CD4-positive, alpha-beta T cell treated with Interleukin-2 at 100 ng/mL for 4 hours (primary cell): ENCODE data around the gene SBK2.
"Not testable (repeated sequence)": the region's sequence is repeated elsewhere in the genome, so short reads cannot be mapped to it uniquely, and the experiment has no call there.

Experiments used
- DNase-seq: peaks from one replicate; pipeline ENCODE4 v3.0.0-alpha.2; 2020; ENCODE audit warnings: low spot score

SBK2 gene

GRCh38 chr19:55536951-55537740 lies at the start of gene SBK2:
Gene SBK2, minus strand, starts transcription at chr19:55537133. Its CDS starts 839 bp downstream, at chr19:55536294.
- DNase-seq: no peak

DNA sequence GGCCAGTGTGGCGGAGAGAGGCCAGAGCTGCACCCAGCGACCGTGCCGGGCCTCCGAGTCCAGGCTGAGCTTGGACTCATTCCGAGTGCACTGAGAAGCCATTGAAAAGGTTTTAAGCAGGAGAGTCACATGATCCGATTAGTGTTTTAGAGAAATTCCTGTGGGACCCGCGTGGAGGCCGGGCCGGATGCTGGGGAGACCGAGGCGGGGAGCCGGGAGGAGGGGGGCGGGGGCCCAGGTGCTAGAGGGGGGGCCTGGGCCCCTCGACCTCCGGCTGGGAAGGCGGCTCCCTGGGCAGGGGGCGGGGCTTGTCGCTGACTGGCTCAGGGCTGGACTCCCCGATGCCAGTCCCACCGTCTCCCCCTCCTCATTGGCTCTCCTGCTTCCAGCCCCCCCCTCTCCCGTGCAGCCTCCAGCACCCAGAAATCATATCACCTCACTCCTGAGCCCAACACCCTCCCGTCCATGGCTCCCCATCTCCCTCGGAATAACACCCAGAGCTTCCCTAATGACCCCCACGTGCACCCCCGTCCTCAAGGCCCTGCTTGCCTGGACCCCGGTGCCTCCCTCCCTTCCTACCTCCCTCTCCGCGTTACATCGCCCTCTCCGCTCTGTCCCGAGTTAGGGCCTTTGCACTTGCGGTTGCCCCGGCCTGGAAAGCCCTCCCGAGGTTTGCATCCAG lies 48.9 kb upstream of the SBK2 start:
- no peak for DNase-seq

GRCh38 chr19:55584871-55585270 lies 47.9 kb upstream of the SBK2 start:
- no peak for DNase-seq

DNA sequence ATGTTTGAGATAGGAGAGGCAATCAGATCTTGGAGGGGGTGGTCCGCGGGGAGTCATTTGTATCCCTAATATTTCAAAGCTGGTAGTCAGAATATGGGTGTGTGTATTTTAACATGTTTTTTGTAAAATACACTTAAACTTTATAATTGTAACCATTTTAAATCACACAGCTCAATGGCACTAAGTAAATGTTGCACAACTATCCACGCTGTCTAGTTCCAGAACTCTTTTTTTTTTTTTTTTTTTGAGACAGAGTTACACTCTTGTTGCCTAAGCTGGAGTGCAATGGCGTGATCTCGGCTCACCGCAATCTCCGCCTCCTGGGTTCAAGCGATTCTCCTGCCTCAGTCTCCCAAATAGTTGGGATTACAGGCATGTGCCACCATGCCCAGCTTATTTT lies 47.0 kb upstream of the SBK2 start:
- DNase-seq: not testable (repeated sequence)

GRCh38 chr19:55582284-55582683 lies 45.4 kb upstream of the SBK2 start:
- DNase-seq: not testable (repeated sequence)

DNA sequence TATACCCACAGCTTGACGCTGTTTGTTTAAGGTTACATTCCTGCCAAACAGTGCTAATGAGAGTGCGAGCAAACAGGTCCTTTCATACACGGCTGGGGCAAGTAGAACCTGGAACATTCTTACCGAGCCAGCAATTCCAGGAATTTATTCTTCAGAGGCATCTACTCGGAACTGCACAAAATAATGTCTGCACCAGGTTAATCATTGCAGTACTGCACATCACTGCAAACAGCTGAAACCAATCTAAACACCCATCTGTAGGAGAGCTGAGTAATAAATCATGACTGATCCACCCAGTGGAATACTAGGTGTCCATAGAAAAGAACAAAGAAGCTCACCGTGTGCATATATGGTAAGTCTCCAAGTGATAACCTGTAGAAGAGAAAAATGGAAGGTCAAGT lies 44.9 kb upstream of the SBK2 start:
- no peak for DNase-seq

GRCh38 chr19:55581145-55581822 lies 44.4 kb upstream of the SBK2 start:
- no peak for DNase-seq

DNA sequence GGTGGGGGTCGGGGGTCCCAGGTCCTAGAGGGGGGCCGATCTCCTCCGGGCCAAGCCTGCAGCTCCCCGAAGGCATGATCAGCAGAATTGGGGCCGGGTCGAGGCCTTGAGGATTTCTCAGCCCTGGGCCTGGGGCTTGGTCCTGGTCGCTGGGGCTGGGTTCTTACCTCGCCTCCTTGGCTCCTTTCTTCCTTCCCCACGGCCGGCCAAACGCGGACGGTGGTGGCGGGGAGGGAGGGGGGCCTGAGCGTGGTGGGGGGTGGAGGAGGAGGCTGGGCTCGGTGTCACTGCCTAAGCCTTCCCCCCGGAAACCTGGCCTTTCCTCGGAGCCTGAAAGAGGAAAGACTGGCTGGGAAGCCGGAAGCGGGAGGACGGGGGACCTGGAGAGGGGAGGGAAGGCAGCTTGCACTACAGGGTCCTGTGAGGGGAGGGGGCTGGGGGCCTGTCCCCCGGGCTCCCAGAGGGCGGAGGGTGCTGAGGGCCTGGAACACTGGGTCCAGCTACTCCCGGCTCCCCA lies 43.8 kb upstream of the SBK2 start, which contains the start of gene ZNF579:
ZNF579 (minus strand) TSS at position 221 of the 517 bp plus-strand sequence. CDS start 1,209 bp downstream, outside the sequence.
- DNase-seq: peak; percentile 76

- no peak for DNase-seq
Observed at GRCh38 chr19:55579766-55580621, 43.1 kb upstream of the SBK2 start.

DNA sequence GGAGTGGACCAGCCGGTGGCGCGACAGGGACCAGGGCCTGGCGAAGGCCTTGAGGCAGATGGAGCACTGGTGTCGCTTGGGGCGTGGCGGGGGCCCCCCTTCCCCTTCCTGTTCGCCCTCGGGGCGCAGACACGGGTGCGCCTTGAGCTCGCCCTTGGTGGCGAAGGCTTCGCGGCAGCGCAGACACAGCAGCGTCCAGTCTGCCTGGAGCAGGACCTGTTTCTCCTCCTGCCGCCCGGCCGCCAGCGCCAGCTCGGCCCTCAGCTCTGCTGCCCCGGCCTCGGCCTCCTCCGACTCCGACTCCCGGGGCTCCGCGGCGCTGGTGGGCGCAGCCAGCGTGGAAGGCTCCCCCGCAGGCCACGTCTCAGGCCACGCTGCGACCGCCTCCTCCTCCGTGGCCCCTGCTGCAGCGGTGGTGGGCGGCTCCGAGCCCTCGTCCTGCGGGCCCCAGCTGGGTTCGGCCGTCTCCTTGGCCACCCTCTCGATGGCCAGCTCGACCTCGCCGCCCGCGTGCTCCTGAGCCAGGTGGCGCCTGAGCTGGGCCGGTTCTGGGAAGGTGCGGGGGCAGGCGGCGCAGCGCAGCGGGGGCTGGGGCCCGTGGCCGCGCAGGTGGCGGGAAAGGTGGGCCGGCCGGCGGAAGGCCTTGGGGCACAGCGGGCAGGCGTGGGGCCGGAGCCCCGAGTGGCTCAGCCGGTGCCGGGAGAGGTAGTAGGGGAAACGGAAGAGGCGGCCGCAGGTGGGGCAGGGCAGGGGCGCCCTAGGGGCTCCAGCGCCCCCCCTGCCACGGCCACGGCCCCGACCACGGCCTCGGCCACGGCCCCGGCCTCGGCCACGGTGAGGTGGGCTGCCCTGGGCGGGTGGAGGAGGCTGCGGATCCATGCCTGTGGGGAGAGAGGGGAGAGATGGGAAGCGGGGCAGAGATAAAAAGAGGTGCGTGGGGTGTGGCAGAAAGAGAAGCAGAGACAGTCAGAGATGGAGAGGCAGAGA lies 42.1 kb upstream of the SBK2 start:
- no peak for DNase-seq

DNA sequence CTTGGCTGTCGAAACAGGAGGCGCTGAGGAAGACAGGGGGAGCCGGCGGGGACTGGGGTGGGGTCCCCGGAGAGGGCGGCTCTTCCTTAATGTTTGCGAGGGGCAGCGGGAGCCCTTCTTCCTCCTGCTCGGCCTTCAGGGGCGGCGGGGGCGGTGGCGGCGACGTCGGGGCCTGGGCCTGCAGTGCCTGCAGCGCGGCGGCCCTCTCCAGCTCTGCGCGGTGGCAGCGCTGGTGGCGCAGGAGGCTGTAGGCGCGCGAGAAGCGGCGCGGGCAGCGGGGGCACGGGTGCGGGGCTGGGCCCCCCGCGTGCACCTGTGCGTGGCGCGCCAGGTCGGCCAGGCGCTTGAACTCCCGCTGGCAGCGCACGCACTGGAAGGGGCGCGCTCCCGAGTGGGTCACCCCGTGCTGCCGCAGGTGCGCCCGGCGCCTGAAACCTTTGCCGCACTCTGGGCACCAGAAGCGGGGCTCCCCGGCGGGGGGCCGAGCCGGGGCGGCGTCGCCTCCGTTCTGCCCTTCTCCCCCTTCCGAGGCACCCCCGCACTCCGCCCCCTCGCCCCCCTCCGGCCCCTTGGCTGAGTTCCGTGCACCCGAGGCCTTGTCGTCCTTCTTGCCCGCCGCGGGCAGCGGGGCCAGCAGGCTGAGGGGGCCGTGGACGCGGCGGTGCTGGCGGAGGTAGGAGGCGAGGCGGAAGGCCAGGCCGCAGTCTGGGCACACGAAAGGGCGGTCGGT lies 41.3 kb upstream of the SBK2 start:
- no peak for DNase-seq

- no peak for DNase-seq
Observed at GRCh38 chr19:55576746-55577145, 39.8 kb upstream of the SBK2 start.

- not testable (repeated sequence) for DNase-seq
Observed at GRCh38 chr19:55573929-55574328, 37.0 kb upstream of the SBK2 start.

- not testable (repeated sequence) for DNase-seq
Observed at GRCh38 chr19:55569477-55569876, 32.5 kb upstream of the SBK2 start.

- no peak for DNase-seq
Observed at GRCh38 chr19:55567708-55568328, 30.9 kb upstream of the SBK2 start.

GRCh38 chr19:55566823-55567222 lies 29.9 kb upstream of the SBK2 start:
- DNase-seq: no peak

DNA sequence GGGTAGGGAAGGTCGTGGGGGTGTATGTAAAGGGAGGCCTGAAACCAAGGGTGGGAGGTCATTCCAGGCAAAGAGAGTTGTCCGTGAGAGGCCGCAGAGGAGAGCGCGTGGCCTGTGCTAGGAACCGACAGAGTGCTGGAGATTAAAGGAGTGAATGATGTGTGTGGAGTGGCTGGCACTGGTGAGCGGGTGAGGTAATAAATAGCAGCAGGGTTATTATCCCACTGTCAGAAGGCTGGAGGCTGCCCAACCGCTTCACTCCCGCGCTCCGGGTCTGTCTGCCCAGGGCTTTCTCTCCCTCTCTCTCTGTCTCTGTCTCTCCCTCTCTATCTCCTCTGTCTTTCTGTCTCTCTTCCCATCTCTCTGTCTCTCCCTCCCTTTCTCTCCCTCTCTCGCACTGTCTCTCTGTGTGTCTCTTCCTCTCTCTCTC lies 26.3 kb upstream of the SBK2 start:
- no peak for DNase-seq

DNA sequence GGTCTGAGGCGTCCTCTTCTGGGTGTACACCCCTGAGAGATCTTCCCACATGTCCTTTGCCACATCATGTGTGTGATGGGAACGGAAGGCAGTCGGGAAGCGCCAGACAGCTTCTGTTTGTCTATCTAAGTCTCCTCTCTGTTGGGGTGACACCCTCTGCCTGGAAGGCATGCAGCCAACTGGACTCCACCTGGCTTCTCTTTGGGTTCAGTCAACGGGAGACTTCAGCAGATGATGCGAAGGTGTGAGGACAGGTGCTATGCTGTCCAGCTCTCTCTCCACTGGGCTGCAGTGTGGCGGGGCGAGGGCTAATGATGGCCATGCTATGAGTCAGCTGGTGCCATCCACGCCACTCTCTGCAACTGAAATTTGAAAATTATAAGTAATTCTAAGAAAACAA lies 22.8 kb upstream of the SBK2 start:
- no peak for DNase-seq

- DNase-seq: no peak
Observed at GRCh38 chr19:55554741-55555152, 17.8 kb upstream of the SBK2 start.
